Activated CD8-positive, alpha-beta memory T cell treated with anti-CD3 and anti-CD28 coated beads, Interleukin-2, amount 50 U/mL, for 24 hours (primary cell): Measurements from ENCODE around the gene NDRG4.

Experiments
- DNase-seq: peaks from one replicate; pipeline ENCODE4 v3.0.0-alpha.2; 2020; ENCODE audit errors: extremely low read depth

Gene NDRG4

GRCh38 chr16:58543685-58544084, 43.7 kb downstream of the NDRG4 start:
- no peak for DNase-seq

DNA sequence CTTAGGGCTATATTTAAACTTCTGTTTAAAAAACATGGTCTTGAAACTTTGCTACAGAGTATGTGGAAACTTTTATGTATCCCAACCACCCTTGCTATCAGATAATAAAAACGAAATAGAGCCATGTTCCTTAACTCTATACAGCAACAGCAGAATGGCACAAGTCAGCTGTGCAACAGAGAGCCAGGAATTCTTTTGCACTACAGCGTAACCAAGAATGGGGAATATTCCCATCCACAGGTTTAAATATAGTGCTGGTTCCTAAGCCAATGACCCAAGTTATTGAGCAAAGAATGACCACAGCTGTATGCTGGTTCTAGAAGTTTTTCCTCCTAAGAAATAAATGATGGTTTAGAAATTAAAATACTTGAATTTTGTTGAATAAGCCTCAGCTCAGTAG, 48.4 kb downstream of the NDRG4 start:
- no peak for DNase-seq

DNA sequence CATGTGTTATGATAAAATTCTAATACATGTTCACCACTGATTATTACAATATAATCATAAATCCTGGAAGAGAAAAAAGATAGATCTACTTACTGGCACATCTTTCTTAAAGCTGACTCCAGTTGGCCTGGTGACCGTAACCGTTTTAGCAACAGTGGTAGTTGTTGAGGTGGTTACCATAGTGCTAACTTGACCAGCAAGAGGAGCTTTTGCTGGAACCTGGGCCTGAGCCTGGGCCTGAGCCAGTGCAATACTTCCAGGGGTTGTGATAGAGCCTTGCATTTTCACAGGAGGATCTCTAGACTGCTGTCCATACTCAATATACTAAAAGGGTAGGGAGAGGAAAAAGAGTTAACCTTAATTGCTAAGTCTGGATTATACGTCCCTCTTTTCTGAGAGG, 51.6 kb downstream of the NDRG4 start:
- DNase-seq, result no peak

GRCh38 chr16:58556678-58557077, 56.7 kb downstream of the NDRG4 start:
- no peak for DNase-seq
